ENCODE measurements around the gene GDF7. TPM values are rescaled to one million over a fixed set of nuclear protein-coding genes. Genes with fewer than 3 reads are reported as not detected.

The GDF7 gene
- total and polyA plus RNA-seq, 2 donors (not counting 3 experiments of a cell fraction or from before 2014, with no cell fraction given), result 3.7 to 3.9 TPM

GRCh38 chr2:20638014-20638413, 28.9 kb upstream of the GDF7 start:
- Histone ChIP-seq H3K79me2 (ENCODE audit: control insufficient read depth, insufficient read depth, low read length) (no peaks in the 10 kb centered on the region), H3K36me3 (ENCODE audit: control insufficient read depth in 2 of 2, extremely low read depth in 1 of 2, insufficient read depth in 2 of 2, low read length in 2 of 2) (peaks cover 0 to 22% of the 10 kb centered on the region in 2 experiments), H3K4me3 (replicated peaks in 1 of 3; ENCODE audit: insufficient read depth in 1 of 3, low read depth in 1 of 3, low read length in 3 of 3) (no peak overlapping the region), H3K9me1 (replicated peaks; ENCODE audit: control insufficient read depth, extremely low read depth, insufficient read depth, low read length) (no peaks in the 10 kb centered on the region), H2AFZ (ENCODE audit: low read depth, low read length) (no peak overlapping the region), H3K27ac (ENCODE audit: insufficient read depth, low read depth, low read length) (no peak overlapping the region), H3K27me3 (ENCODE audit: control insufficient read depth in 2 of 2, insufficient read depth in 2 of 2, low read length in 2 of 2) (no peaks in the 10 kb centered on the region), H3K9ac (replicated peaks; ENCODE audit: extremely low read depth, insufficient read depth, low read length) (no peak overlapping the region), H3K4me2 (ENCODE audit: insufficient read depth, low read length) (no peak overlapping the region), H3K9me3 (replicated peaks; ENCODE audit: control insufficient read depth, insufficient read depth, low read length) (no peaks in the 10 kb centered on the region), H4K20me1 (replicated peaks; ENCODE audit: control insufficient read depth, extremely low read depth, insufficient read depth, low read length) (no peaks in the 10 kb centered on the region), H3K4me1 (ENCODE audit: control insufficient read depth, extremely low read depth, insufficient read depth, low read length) (peaks cover 28% of the 10 kb centered on the region)
- no peak for DNase-seq (ENCODE audit: low read depth, low spot score)
- ChIA-PET POLR2A (no interaction called here), CTCF (interaction anchor here (0.7 to 5.5 kb wide), 3 partner anchors 185 to 198 kb away, joined by 3 to 83 read pairs (median 75); no protein-coding TSS in a partner anchor)
- BruUV-seq (replicated peaks), result no TSS peak
- FAIRE-seq, result no peak
- intact Hi-C loops (cut with micrococcal nuclease) (no loop called here), dilution Hi-C loops (cut with MboI; ENCODE audit: extremely low pct_ligation_motif_present, low sequenced_read_pairs) (loop anchor here (10.0 kb wide), 1 partner anchor 193 kb away; the partner anchor contains the start of gene RHOB)
- no peak for TF ChIP-seq GATA2 (IDR thresholded peaks at IDR 0.05; ENCODE audit: insufficient read depth, insufficient read length, low read depth, low read length)

GRCh38 chr2:20638646-20639430, 28.1 kb upstream of the GDF7 start:
- POLR2A ChIA-PET, result interaction anchor here (1.7 kb wide), 1 partner anchor 192 kb away, joined by 4 read pairs; the partner anchor contains the start of gene RHOB
- CTCF ChIA-PET, result interaction anchor here (0.7 to 6.7 kb wide), 8 partner anchors 186 to 260 kb away, joined by 3 to 225 read pairs (median 63); no protein-coding TSS in a partner anchor
- intact Hi-C loops (cut with micrococcal nuclease) (no loop called here), dilution Hi-C loops (cut with MboI; ENCODE audit: extremely low pct_ligation_motif_present, low sequenced_read_pairs) (loop anchor here (10.0 kb wide), 1 partner anchor 194 kb away; the partner anchor contains the start of gene RHOB)
- no peak overlapping the region for H2AFZ ChIP-seq (ENCODE audit: low read depth, low read length)
- no peak overlapping the region for H3K9ac ChIP-seq (replicated peaks; ENCODE audit: extremely low read depth, insufficient read depth, low read length)
- H3K36me3 ChIP-seq (ENCODE audit: control insufficient read depth in 2 of 2, extremely low read depth in 1 of 2, insufficient read depth in 2 of 2, low read length in 2 of 2), result peaks cover 0 to 25% of the 10 kb centered on the region in 2 experiments
- H4K20me1 ChIP-seq (replicated peaks; ENCODE audit: control insufficient read depth, extremely low read depth, insufficient read depth, low read length), result no peaks in the 10 kb centered on the region
- H3K79me2 ChIP-seq (ENCODE audit: control insufficient read depth, insufficient read depth, low read length), result no peaks in the 10 kb centered on the region
- H3K9me3 ChIP-seq (replicated peaks; ENCODE audit: control insufficient read depth, insufficient read depth, low read length), result no peaks in the 10 kb centered on the region
- no peak overlapping the region for H3K4me3 ChIP-seq (replicated peaks in 1 of 3; ENCODE audit: insufficient read depth in 1 of 3, low read depth in 1 of 3, low read length in 3 of 3)
- no TSS peak for BruUV-seq (replicated peaks)
- H3K27me3 ChIP-seq (ENCODE audit: control insufficient read depth in 2 of 2, insufficient read depth in 2 of 2, low read length in 2 of 2), result no peaks in the 10 kb centered on the region
- no peak overlapping the region for H3K4me2 ChIP-seq (ENCODE audit: insufficient read depth, low read length)
- H3K27ac ChIP-seq (ENCODE audit: insufficient read depth, low read depth, low read length), result no peak overlapping the region
- TF ChIP-seq MAX (IDR thresholded peaks at IDR 0.05; ENCODE audit: insufficient read depth, insufficient read length), result no peak
- TF ChIP-seq POLR2A (IDR thresholded peaks at IDR 0.05; ENCODE audit: low read depth, low read length), result no peak
- no peak for TF ChIP-seq JUN (IDR thresholded peaks at IDR 0.05; ENCODE audit: borderline replicate concordance, insufficient read depth, insufficient read length, low read depth)
- TF ChIP-seq GATA2 (IDR thresholded peaks at IDR 0.05; ENCODE audit: insufficient read depth, insufficient read length, low read depth, low read length), result no peak
- no peak for TF ChIP-seq EZH2 (IDR thresholded peaks at IDR 0.05; ENCODE audit: borderline replicate concordance, low read depth, low read length, severe bottlenecking)
- no peak for TF ChIP-seq CTCF (IDR thresholded peaks at IDR 0.05; ENCODE audit: extremely low read depth in 1 of 2, insufficient read depth in 1 of 2, low read depth in 1 of 2, low read length in 2 of 2)
- TF ChIP-seq MYC (IDR thresholded peaks at IDR 0.05; ENCODE audit: low read depth, low read length), result no peak
- TF ChIP-seq POLR2AphosphoS5 (IDR thresholded peaks at IDR 0.05; ENCODE audit: insufficient read depth, low read depth, low read length), result no peak
- no peak for TF ChIP-seq FOS (IDR thresholded peaks at IDR 0.05; ENCODE audit: borderline replicate concordance, insufficient read depth, low read length)
- DNase-seq (ENCODE audit: low read depth, low spot score) (no peak), FAIRE-seq (no peak)
- peaks cover 26% of the 10 kb centered on the region for H3K4me1 ChIP-seq (ENCODE audit: control insufficient read depth, extremely low read depth, insufficient read depth, low read length)
- H3K9me1 ChIP-seq (replicated peaks; ENCODE audit: control insufficient read depth, extremely low read depth, insufficient read depth, low read length), result no peaks in the 10 kb centered on the region
